ENCODE results near the gene CADM2.
A peak's percentile ranks its signal among the peaks of the same experiment; 100 is the strongest.

Gene CADM2

GRCh38 chr3:85360742-85361387, 402.1 kb downstream of the CADM2 start:
- DNase-seq (ENCODE audit: low read depth) = peak; percentile 33
- TF ChIP-seq, protein P1, sequence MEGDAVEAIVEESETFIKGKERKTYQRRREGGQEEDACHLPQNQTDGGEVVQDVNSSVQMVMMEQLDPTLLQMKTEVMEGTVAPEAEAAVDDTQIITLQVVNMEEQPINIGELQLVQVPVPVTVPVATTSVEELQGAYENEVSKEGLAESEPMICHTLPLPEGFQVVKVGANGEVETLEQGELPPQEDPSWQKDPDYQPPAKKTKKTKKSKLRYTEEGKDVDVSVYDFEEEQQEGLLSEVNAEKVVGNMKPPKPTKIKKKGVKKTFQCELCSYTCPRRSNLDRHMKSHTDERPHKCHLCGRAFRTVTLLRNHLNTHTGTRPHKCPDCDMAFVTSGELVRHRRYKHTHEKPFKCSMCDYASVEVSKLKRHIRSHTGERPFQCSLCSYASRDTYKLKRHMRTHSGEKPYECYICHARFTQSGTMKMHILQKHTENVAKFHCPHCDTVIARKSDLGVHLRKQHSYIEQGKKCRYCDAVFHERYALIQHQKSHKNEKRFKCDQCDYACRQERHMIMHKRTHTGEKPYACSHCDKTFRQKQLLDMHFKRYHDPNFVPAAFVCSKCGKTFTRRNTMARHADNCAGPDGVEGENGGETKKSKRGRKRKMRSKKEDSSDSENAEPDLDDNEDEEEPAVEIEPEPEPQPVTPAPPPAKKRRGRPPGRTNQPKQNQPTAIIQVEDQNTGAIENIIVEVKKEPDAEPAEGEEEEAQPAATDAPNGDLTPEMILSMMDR (IDR thresholded peaks at IDR 0.05; ENCODE audit: low read depth, low read length, missing control alignments) = peak; percentile 75
- H3K4me3 ChIP-seq (ENCODE audit: low read depth, low read length) = no peak overlapping the region
- in situ Hi-C loops (cut with HindIII; ENCODE audit: low sequenced_read_pairs) = no loop called here

DNA sequence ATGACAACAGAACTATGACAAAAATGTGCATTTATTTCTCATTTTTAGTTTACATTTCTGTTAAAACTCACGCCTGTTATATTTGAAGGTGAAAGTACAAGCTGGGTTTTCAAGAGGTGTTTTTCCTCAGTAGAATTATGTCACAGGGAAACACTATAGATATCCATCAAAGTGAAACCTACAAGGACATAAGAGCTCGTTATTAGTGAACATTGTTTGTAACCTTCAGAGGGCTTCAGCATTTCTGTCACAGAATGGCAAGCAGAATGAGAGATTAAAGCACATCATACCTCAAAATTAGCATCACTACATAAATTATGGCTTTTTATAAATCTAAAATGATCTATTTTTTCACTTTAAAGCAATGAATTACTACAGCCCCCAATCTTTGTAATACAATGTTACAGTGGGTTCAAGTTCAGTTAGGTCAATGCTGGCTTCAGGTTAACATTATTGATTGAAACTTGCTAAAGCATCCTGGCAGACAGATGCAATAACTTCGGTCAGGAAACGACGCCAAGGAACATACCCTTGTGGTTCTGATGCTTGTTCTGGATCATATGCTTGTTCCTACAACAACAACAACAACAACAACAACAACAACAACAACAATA, 405.6 kb downstream of the CADM2 start:
- TF ChIP-seq, protein P1 (IDR thresholded peaks at IDR 0.05; ENCODE audit: low read depth, low read length, missing control alignments) = no peak
- no peak for DNase-seq (ENCODE audit: low read depth)
- in situ Hi-C loops (cut with HindIII; ENCODE audit: low sequenced_read_pairs) = no loop called here
- H3K4me3 ChIP-seq (ENCODE audit: low read depth, low read length) = no peak overlapping the region

- DNase-seq (ENCODE audit: low read depth) = no peak
- H3K4me3 ChIP-seq (ENCODE audit: low read depth, low read length) = no peak overlapping the region
- TF ChIP-seq, protein P1 (IDR thresholded peaks at IDR 0.05; ENCODE audit: low read depth, low read length, missing control alignments) = no peak
- in situ Hi-C loops (cut with HindIII; ENCODE audit: low sequenced_read_pairs) = no loop called here
Measured at GRCh38 chr3:85370341-85370740, 411.6 kb downstream of the CADM2 start.

DNA sequence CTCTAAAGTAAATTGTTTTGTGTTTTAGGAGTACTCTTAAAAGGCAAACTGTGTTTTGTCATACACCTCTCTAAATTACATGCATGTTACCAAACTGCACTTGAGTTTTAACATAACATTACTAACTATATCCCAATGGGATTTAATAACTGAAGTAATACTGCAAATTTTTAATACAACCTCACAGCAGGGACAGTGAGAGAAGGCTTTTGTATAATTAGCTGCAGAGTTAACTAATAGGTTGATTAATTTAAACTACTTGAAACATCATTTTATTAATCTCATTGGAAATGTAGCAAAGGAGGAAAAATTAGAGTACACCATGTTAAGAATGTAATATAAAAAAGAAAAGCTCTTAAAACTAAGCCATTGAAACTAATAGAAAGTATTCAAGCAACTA, 417.3 kb downstream of the CADM2 start:
- TF ChIP-seq, protein P1 (IDR thresholded peaks at IDR 0.05; ENCODE audit: low read depth, low read length, missing control alignments) = no peak
- H3K4me3 ChIP-seq (ENCODE audit: low read depth, low read length) = no peak overlapping the region
- in situ Hi-C loops (cut with HindIII; ENCODE audit: low sequenced_read_pairs) = no loop called here
- DNase-seq (ENCODE audit: low read depth) = no peak

DNA sequence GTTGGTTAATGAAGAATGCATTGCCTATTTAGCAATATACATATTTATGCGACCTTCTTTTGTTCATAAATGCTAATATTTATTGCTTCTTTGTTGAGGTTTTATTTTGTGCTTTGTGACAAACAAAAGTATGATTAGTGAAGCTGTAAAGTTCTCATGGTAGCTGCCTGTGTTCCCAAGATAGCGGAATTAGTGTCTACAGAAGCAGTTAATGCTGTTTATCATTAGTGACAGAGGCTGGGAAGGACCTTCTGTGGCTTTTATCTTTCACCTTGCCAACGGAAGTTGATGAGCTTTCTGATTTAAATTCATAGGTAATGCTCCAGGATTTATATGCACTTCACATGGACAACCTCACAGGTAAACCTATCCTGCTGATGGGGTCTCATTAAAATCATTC, 418.3 kb downstream of the CADM2 start:
- no peak for DNase-seq (ENCODE audit: low read depth)
- TF ChIP-seq, protein P1 (IDR thresholded peaks at IDR 0.05; ENCODE audit: low read depth, low read length, missing control alignments) = no peak
- H3K4me3 ChIP-seq (ENCODE audit: low read depth, low read length) = no peak overlapping the region
- in situ Hi-C loops (cut with HindIII; ENCODE audit: low sequenced_read_pairs) = no loop called here

DNA sequence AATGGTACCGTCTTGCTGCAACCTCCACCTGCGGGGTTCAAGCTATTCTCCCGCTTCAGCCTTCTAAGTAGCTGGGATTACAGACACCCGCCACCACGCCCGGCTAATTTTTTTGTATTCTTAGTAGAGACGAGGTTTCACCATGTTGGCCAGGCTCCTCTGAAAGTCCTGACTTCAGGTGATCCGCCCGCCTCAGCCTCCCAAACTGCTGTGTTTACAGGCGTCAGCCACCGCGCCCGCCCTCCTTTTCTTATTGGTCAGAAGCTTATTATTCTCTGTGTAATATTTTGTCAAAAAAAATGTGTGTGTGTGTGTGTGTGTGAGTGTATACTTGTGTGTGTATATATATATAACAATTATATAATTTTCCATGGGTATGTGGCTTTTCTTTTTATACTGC, 425.6 kb downstream of the CADM2 start:
- TF ChIP-seq, protein P1 (IDR thresholded peaks at IDR 0.05; ENCODE audit: low read depth, low read length, missing control alignments) = no peak
- no peak for DNase-seq (ENCODE audit: low read depth)
- no peak overlapping the region for H3K4me3 ChIP-seq (ENCODE audit: low read depth, low read length)
- in situ Hi-C loops (cut with HindIII; ENCODE audit: low sequenced_read_pairs) = no loop called here
